Keratinocyte (primary cell): ENCODE data around the gene RFPL4A.

Experiments used
- CTCF ChIP-seq, 3 experiments: IDR thresholded peaks in 1 of 3; conservative IDR thresholded peaks in 1 of 3; optimal IDR thresholded peaks in 1 of 3; 2 replicates in 2 of 3; 3 replicates in 1 of 3; pipeline versions ENCODE3 to v1.5.1; 2011; ENCODE audit warnings: low read length in 3 of 3, mild to moderate bottlenecking in 3 of 3, moderate library complexity in 2 of 3, control low read depth in 1 of 3, inconsistent platforms in 1 of 3; ENCODE audit not compliant: insufficient read depth in 2 of 3; ENCODE audit errors: extremely low read depth in 1 of 3
- EZH2 ChIP-seq: IDR thresholded peaks from one replicate; pipeline ENCODE4 v1.6.1; 2012; ENCODE audit warnings: inconsistent platforms, mild to moderate bottlenecking, low read length, moderate library complexity

- TF ChIP-seq EZH2 (no peak), CTCF (optimal IDR thresholded peaks at IDR 0.05 in 1 of 3, IDR thresholded peaks at IDR 0.05 in 1 of 3, conservative IDR thresholded peaks at IDR 0.05 in 1 of 3; ENCODE audit: extremely low read depth in 1 of 3, insufficient read depth in 2 of 3, low read length in 3 of 3) (no peak)
These were observed 20.6 kb upstream of the RFPL4A start, which contains the start of gene NLRP9 for GRCh38 chr19:55738302-55738701.
